HG03378 (cell line): Measurements from ENCODE around the gene SERPINE2.

Experiments
- ATAC-seq: cut with Tn5 transposase; IDR thresholded peaks from one replicate; pipeline ENCODE4 v1.9.1; 2021; ENCODE audit warnings: mild to moderate bottlenecking, moderate library complexity; ENCODE audit not compliant: unreplicated experiment

Gene SERPINE2

DNA sequence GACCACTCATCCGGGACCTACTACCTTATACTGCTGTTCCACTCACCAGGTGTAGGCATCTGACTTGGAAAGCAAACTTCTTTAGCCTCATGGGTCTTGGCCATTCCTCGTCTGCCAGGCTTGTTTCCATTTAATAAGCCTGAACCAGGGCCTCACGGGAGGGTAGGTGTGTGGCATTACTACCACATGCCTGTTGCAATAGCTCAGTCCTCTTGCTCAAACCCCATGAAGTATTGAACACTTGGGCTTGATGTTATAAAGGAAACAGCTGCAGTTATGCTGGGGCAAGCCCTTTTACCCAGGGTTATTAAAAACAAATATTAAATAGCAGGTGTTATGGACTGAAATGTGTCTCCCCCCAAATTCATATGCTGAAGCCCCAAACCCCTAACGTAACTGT lies 60.6 kb downstream of the SERPINE2 start:
- no peak for ATAC-seq

GRCh38 chr2:223976635-223977226 lies 62.4 kb downstream of the SERPINE2 start:
- ATAC-seq = no peak

GRCh38 chr2:223973606-223974005 lies 65.5 kb downstream of the SERPINE2 start:
- no peak for ATAC-seq

GRCh38 chr2:223972656-223973102 lies 66.4 kb downstream of the SERPINE2 start:
- ATAC-seq = no peak

GRCh38 chr2:223971731-223972130 lies 67.4 kb downstream of the SERPINE2 start:
- ATAC-seq = no peak

DNA sequence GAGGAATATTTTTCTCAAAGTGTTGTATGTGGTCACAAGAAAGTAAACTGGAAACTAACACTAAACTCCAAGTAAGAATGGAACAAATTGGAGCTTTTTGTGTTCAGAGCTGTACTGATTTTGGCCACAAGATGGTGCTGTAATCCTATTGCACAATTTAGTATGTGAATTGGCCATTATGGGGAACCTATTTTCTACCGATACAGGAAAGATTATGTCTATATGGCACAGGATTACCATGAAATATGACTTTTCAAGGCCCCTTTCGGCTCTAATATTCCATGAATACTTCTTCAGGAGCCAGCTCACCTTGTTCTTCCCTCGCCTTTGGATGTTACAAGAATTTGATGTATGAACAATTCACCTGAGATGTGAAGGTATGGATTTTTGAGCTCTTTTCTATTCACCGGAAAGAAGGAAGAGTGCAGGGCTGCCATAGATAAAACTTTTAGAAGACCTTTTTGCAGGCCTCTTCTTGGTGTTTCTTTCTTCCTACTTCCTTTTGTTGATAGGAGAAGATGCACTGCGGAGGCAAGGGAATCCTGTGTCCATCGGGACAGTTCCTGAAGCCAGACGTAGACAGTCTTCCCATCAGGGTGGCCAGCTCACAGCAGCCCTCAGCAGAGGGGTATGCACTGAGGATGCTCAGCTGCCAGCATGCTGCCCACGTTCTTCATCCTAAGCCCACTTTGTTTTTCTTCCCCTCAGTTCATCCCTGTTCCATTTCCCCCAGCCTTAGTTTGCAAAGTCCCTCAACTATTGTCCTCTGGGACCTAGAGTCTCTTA lies 68.5 kb downstream of the SERPINE2 start:
- peak; percentile 88 for ATAC-seq

DNA sequence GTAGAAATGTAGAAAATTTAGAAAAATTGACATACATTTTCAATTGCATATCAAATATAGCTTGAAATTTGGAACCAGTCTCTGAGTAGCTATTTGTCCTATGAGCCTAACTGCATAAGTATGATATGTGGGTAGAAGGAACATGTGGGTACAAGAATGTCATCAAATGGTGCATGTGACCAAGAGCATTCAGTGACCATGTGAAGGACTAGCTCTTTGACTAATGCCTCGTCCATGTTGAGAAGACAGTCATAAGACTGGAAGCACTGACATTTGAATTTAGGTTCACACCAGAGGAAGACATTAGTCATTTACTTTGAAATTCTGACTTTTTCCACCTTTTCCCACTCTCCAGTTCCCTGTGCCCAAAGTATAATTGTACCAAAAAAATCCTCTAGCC lies 69.2 kb downstream of the SERPINE2 start:
- ATAC-seq = no peak

GRCh38 chr2:223969315-223969714 lies 69.8 kb downstream of the SERPINE2 start:
- no peak for ATAC-seq

DNA sequence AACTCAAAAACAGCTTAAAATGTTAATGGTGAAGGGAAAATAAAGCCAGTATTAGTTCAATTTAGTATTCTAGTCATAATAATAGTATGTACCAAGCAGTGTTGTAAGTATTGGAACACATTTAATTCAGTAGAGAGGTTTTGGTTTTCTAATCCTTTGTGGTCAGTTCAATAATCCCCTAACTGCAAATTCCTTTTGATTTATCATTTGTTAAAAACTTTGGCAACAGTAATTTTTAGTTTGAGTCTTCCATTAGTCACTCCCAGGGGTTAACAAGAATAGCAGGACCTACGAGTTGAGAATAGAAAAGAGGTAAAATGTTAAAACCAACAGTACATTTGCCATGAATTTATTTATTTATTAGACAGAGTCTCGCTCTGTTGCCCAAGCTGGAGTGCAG lies 71.1 kb downstream of the SERPINE2 start:
- ATAC-seq = no peak

GRCh38 chr2:223959688-223960087 lies 79.4 kb downstream of the SERPINE2 start:
- no peak for ATAC-seq

- ATAC-seq = peak; percentile 79
Observed at GRCh38 chr2:223957092-223957851, 81.8 kb downstream of the SERPINE2 start, which contains the start of gene MRPL44. Gene MRPL44 (plus strand): TSS chr2:223957463. CDS start chr2:223957473, 10 bp downstream.

DNA sequence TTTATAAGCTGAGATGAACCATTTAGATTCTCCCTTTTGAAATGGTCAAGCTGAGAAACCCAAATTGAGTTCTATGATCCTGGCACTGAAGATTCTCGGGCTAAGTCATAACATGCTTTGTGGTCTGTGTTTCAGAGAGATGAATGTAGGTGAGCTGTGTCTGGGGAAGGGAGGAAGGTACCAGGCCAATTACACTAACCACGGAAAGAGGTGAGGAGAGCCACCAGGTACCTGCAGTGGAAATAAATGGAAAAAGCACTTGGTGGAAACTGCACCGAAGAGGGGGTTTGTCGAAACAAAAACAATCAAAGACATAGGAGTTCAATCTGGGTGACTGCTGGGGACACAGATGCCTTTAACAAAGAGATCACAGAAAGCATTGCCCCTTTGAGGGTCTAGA lies 82.8 kb downstream of the SERPINE2 start:
- peak; percentile 35 for ATAC-seq

DNA sequence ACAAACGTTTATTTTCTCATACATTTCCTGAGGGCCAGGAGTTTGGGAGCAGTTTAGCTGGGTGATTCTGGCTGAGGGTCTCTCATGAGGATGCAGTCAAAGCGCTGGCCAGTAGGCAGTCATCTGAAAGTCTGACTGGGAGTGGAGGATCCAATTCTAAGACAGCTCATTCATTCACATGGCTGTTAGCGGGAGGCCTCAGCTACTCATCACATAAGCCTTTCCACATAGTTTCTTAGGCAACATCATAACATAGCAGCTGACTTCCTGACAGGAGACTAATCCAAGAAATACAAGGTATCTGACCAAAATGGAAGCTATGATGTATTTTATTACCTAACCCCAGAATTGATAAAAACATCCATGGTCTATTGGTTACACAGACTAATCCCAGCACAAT lies 84.7 kb downstream of the SERPINE2 start:
- ATAC-seq = no peak

- ATAC-seq = peak; percentile 47
Observed at GRCh38 chr2:223952280-223952968, 86.7 kb downstream of the SERPINE2 start.

DNA sequence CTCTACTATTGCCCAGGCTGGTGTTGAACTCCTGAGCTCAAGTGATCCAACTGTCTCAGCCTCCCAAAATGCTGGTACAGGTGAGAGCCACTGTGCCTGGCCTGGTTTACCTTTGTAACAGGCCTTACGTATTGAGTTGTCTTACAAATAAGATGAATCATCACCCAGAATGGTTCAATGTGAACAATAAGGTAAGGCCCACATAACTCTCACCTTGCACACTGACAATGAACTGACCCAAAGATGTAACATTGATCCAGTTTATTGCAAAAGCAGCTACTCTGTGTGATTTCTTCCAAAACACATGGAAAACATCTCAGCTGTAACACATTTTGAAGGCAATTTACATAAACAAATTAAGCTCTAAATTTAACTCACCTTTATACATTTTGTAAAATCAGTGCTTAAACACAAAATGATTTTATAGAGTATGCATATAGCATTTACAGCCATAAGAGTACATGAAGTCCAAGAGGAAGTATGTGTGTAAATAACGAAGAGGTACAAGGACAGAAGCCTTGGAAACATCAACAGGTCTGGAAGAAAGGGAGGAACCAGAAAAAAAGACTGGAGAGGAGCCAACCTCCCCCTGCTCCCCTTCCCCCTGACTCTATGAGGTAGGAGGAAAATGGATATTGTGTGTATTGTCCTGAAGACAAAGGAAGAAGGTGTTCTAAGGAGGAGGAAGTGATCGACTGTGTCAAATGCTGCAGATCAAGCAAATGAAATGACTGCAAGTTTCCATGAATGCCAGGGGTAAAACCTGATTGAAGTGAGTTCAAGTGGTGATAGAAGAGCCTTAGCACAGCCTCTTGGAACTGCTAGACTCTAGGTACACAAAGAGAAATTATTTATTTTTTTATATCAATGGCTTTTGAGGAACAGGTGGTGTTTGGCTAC lies 88.4 kb downstream of the SERPINE2 start:
- ATAC-seq = no peak

- ATAC-seq = no peak
Observed at GRCh38 chr2:223949241-223949840, 89.7 kb downstream of the SERPINE2 start.

DNA sequence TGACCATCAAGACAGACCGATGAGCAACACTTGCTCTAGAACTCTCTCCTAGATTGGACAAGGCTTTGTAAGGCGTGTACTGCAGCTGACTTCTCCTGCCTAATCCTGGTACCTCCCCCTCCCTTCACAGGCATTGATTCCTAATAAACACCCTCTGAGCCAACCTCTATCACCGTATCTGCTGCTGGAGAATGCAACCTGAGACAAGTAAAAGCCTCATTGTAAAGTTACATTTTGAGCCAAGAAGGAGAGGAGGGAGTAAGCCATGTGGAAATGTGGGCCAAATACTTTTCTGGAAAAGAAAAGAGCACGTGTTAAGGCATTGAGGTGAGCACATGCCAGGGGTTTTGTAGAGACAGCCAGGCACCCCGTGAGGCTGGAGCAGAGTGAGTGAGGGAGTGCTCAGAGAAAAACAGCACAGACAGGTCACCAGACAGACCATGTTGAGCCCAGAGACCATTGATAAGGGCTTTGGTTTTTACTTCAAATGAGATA lies 91.3 kb downstream of the SERPINE2 start:
- ATAC-seq = no peak

DNA sequence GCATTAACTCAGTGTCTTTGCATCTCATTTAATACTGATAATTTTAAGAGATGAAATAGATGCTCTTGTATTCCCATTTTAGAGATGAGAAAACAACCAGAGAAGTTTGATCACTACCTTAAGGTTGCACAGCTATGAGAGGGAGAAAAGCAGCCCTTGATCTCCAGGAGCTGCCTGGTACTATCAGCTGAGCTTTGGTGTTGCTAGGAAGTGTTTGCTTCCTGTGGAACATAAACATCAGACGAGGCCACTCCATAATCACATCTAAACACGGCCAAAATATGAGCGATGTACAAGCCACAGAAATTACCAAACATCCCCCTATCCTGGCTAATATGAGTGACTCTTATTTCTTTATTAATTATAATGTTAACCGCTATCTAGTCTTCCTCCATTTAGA lies 93.3 kb downstream of the SERPINE2 start:
- no peak for ATAC-seq

GRCh38 chr2:223944703-223945531 lies 94.2 kb downstream of the SERPINE2 start, which contains the start of gene WDFY1:
Gene WDFY1 (minus strand): TSS chr2:223945335. CDS start chr2:223945284, 51 bp downstream.
- peak; percentile 47 for ATAC-seq
